ENCODE results near the gene GRHL3.

GRCh38 chr1:24281591-24281990 is 37.6 kb upstream of the GRHL3 start:
- TF ChIP-seq CTCF (IDR thresholded peaks at IDR 0.05) (no peak), POLR2AphosphoS5 (IDR thresholded peaks at IDR 0.05) (no peak), POLR2A (IDR thresholded peaks at IDR 0.05) (no peak)

Data from suprapubic skin (tissue), 4 donors.